ENCODE data around the gene DEGS2. TPM values are rescaled to one million over a fixed set of nuclear protein-coding genes. Genes with fewer than 3 reads are reported as not detected.

Gene DEGS2
- total RNA-seq, 1 experiment from 2014 or later, result 0.11 TPM

GRCh38 chr14:100148837-100149731, 10.4 kb downstream of the DEGS2 start:
- BruUV-seq (replicated peaks), result no TSS peak
- H3K4me3 ChIP-seq, result no peak overlapping the region
- H3K9me3 ChIP-seq (ENCODE audit: insufficient read depth, low read depth), result no peaks in the 10 kb centered on the region
- H3K27ac ChIP-seq, result no peak overlapping the region
- TF ChIP-seq EZH2 (IDR thresholded peaks at IDR 0.05; ENCODE audit: low read depth), result no peak
- TF ChIP-seq, protein P1, sequence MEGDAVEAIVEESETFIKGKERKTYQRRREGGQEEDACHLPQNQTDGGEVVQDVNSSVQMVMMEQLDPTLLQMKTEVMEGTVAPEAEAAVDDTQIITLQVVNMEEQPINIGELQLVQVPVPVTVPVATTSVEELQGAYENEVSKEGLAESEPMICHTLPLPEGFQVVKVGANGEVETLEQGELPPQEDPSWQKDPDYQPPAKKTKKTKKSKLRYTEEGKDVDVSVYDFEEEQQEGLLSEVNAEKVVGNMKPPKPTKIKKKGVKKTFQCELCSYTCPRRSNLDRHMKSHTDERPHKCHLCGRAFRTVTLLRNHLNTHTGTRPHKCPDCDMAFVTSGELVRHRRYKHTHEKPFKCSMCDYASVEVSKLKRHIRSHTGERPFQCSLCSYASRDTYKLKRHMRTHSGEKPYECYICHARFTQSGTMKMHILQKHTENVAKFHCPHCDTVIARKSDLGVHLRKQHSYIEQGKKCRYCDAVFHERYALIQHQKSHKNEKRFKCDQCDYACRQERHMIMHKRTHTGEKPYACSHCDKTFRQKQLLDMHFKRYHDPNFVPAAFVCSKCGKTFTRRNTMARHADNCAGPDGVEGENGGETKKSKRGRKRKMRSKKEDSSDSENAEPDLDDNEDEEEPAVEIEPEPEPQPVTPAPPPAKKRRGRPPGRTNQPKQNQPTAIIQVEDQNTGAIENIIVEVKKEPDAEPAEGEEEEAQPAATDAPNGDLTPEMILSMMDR (conservative IDR thresholded peaks at IDR 0.05), result no peak
- H3K27me3 ChIP-seq (ENCODE audit: insufficient read depth, low read depth), result no peaks in the 10 kb centered on the region
- no peak for DNase-seq
- no peak overlapping the region for H2AFZ ChIP-seq
- H3K79me2 ChIP-seq (ENCODE audit: low read depth), result no peaks in the 10 kb centered on the region
- no peak overlapping the region for H3K4me2 ChIP-seq
- H3K9me2 ChIP-seq (ENCODE audit: insufficient read depth), result no peaks in the 10 kb centered on the region
- intact Hi-C loops (cut with micrococcal nuclease; ENCODE audit: unreplicated experiment), result no loop called here
- H3K4me1 ChIP-seq (replicated peaks; ENCODE audit: insufficient read depth), result peaks cover 14% of the 10 kb centered on the region
- ChIA-PET CTCF (no interaction called here), POLR2A (ENCODE audit: unreplicated experiment) (no interaction called here)
- H3F3A ChIP-seq (ENCODE audit: insufficient read depth, low read depth), result no peaks in the 10 kb centered on the region
- no peaks in the 10 kb centered on the region for H3K36me3 ChIP-seq (ENCODE audit: low read depth)
- H4K20me1 ChIP-seq (ENCODE audit: insufficient read depth), result no peaks in the 10 kb centered on the region

DNA sequence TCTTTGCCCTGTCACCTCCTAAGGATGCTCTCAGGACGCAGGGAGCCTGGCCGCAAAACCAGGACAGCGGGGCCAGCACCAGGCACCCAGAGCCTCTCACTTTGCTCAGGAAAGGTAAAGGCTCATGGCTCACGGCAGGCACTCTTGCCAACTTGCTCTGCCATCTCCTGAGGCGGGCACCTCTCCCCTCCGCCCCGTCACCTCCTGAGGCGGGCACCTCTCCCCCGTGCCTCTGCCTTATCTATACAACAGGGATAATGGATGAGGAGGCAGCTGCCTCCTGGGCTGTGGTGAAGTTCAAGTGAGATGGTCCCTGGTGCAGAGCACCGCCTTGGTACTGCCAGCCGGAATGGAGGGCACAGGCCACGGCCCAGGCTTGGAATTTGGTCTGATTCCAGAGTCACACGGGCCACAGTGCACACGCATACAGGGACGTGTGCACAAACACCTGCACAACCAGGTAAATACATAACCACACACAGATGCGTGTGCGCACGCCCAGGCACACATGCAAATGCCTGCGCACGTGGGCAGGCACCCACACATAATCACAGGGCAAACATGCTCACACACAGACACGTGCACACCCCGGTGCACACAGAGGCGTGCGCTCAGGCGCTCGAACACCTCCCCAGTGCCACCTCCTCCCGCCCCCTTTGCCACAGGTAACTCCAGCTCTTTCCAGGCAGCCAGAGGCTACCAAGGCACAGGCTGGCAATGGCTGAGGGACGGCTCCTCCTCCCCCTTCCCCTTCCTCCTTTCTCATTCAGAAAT, 11.6 kb downstream of the DEGS2 start:
- no peaks in the 10 kb centered on the region for H3K9me2 ChIP-seq (ENCODE audit: insufficient read depth)
- no peak overlapping the region for H3K27ac ChIP-seq
- H2AFZ ChIP-seq, result no peak overlapping the region
- peaks cover 18% of the 10 kb centered on the region for H3K4me1 ChIP-seq (replicated peaks; ENCODE audit: insufficient read depth)
- BruUV-seq (replicated peaks), result no TSS peak
- no peak overlapping the region for H3K4me2 ChIP-seq
- intact Hi-C loops (cut with micrococcal nuclease; ENCODE audit: unreplicated experiment), result no loop called here
- no peak for DNase-seq
- H3F3A ChIP-seq (ENCODE audit: insufficient read depth, low read depth), result no peaks in the 10 kb centered on the region
- H3K9me3 ChIP-seq (ENCODE audit: insufficient read depth, low read depth), result no peaks in the 10 kb centered on the region
- ChIA-PET POLR2A (ENCODE audit: unreplicated experiment) (no interaction called here), CTCF (no interaction called here)
- H3K4me3 ChIP-seq, result no peak overlapping the region
- TF ChIP-seq, protein P1 (conservative IDR thresholded peaks at IDR 0.05), result no peak
- TF ChIP-seq EZH2 (IDR thresholded peaks at IDR 0.05; ENCODE audit: low read depth), result no peak
- no peaks in the 10 kb centered on the region for H3K27me3 ChIP-seq (ENCODE audit: insufficient read depth, low read depth)
- no peaks in the 10 kb centered on the region for H3K79me2 ChIP-seq (ENCODE audit: low read depth)
- no peaks in the 10 kb centered on the region for H4K20me1 ChIP-seq (ENCODE audit: insufficient read depth)
- H3K36me3 ChIP-seq (ENCODE audit: low read depth), result no peaks in the 10 kb centered on the region

DNA sequence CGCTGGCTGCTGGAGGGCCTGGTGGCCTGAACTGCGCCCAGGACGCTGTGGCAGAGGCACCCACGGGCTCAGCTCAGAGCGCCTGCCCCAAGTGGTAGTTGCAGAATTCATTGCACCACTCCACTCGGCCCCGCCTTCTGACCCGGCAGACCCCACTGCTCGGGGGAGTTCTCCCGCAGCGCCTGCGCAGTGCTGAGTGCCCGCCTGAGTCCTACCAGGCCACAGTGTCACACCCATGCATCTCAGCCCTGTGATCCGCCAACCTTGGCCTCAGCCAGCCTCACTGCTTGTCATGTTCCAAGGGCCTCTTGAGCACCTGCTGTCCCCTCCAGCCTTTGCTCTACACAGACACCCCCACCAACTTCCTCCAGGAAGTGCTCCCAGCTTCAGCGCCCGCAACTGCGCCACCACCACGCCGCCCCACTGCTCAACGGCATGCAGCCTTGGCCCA, 12.2 kb downstream of the DEGS2 start:
- ChIA-PET CTCF (no interaction called here), POLR2A (ENCODE audit: unreplicated experiment) (no interaction called here)
- no TSS peak for BruUV-seq (replicated peaks)
- Histone ChIP-seq H3F3A (ENCODE audit: insufficient read depth, low read depth) (no peaks in the 10 kb centered on the region), H3K4me2 (no peak overlapping the region), H3K4me3 (no peak overlapping the region), H4K20me1 (ENCODE audit: insufficient read depth) (no peaks in the 10 kb centered on the region), H3K27ac (no peak overlapping the region), H3K9me3 (ENCODE audit: insufficient read depth, low read depth) (no peaks in the 10 kb centered on the region), H3K9me2 (ENCODE audit: insufficient read depth) (no peaks in the 10 kb centered on the region), H3K4me1 (replicated peaks; ENCODE audit: insufficient read depth) (peaks cover 22% of the 10 kb centered on the region), H3K36me3 (ENCODE audit: low read depth) (no peaks in the 10 kb centered on the region), H2AFZ (no peak overlapping the region), H3K79me2 (ENCODE audit: low read depth) (no peaks in the 10 kb centered on the region), H3K27me3 (ENCODE audit: insufficient read depth, low read depth) (no peaks in the 10 kb centered on the region)
- TF ChIP-seq EZH2 (IDR thresholded peaks at IDR 0.05; ENCODE audit: low read depth), result no peak
- TF ChIP-seq, protein P1 (conservative IDR thresholded peaks at IDR 0.05), result no peak
- no peak for DNase-seq
- intact Hi-C loops (cut with micrococcal nuclease; ENCODE audit: unreplicated experiment), result no loop called here
